MCF 10A (cell line): ENCODE measurements around the gene BRAT1. TPM values are rescaled to one million over a fixed set of nuclear protein-coding genes. Genes with fewer than 3 reads are reported as not detected.

Source experiments
- BruUV-seq: library from RNA; stranded (reverse); fragments of 400-500 nt; replicated peaks from 2 replicates; lab custom pipeline; 2021; lab: Mats Ljungman, UMichigan
- CTCF ChIA-PET: fragments of 300-600 bp; sonication (Branson Sonifier 250); formaldehyde crosslinking; extraction: SDS; loops from one replicate; lab custom pipeline; 2021; ENCODE audit warnings: antibody characterized with exemption, inconsistent platforms; lab: Yijun Ruan, JAX
- POLR2A ChIA-PET: fragments of 300-600, 350-650 bp; sonication (Branson Sonifier 250); formaldehyde crosslinking; extraction: SDS; loops from one replicate; lab custom pipeline; 2020; ENCODE audit warnings: antibody characterized with exemption, inconsistent platforms; lab: Yijun Ruan, JAX
- DNase-seq: peaks from one replicate; pipeline ENCODE4 v3.0.0-alpha.2; 2018; ENCODE audit not compliant: unreplicated experiment
- H3K27ac Mint-ChIP-seq: one replicate; pipeline ENCODE4 v1.8.0; 2022; ENCODE audit warnings: mild to moderate bottlenecking, low read depth, mixed read lengths; ENCODE audit not compliant: unreplicated experiment
- H3K27me3 Mint-ChIP-seq: one replicate; pipeline ENCODE4 v1.8.0; 2022; ENCODE audit warnings: mixed read lengths; ENCODE audit not compliant: insufficient read depth, unreplicated experiment
- H3K36me3 Mint-ChIP-seq: one replicate; pipeline ENCODE4 v1.8.0; 2022; ENCODE audit warnings: mild to moderate bottlenecking, moderate library complexity, mixed read lengths; ENCODE audit not compliant: insufficient read depth, unreplicated experiment
- H3K4me1 Mint-ChIP-seq: one replicate; pipeline ENCODE4 v1.8.0; 2022; ENCODE audit warnings: mixed read lengths; ENCODE audit not compliant: insufficient read depth, unreplicated experiment
- H3K4me3 Mint-ChIP-seq: one replicate; pipeline ENCODE4 v1.8.0; 2022; ENCODE audit warnings: mild to moderate bottlenecking, moderate library complexity, mixed read lengths; ENCODE audit not compliant: unreplicated experiment
- H3K9me3 Mint-ChIP-seq: one replicate; pipeline ENCODE4 v1.8.0; 2022; ENCODE audit warnings: mixed read lengths; ENCODE audit not compliant: unreplicated experiment
- CTCF ChIP-seq: fragments of 200-600 bp; IDR thresholded peaks from one replicate; pipeline ENCODE4 v1.8.0; 2022; ENCODE audit warnings: antibody characterized with exemption, mild to moderate bottlenecking; ENCODE audit not compliant: unreplicated experiment
- intact Hi-C: fragments of 100-400 bp; cut with micrococcal nuclease; formaldehyde crosslinking; loops from 2 replicates; pipeline ENCODE4 v1.14.1; 2022
- total RNA-seq: library from RNA; stranded (reverse); gene quantifications from 2 replicates; pipeline ENCODE4 v1.2.3, GENCODE V29; 2022

BRAT1 gene
- total RNA-seq, 1 experiment from 2014 or later: 18.0 TPM

- Mint-ChIP-seq H3K27me3 (no peaks in the 10 kb centered on the region), H3K4me3 (no peak overlapping the region), H3K36me3 (no peaks in the 10 kb centered on the region), H3K9me3 (no peaks in the 10 kb centered on the region), H3K27ac (no peak overlapping the region), H3K4me1 (no peaks in the 10 kb centered on the region)
- BruUV-seq: no TSS peak
- TF ChIP-seq CTCF: no peak
- ChIA-PET CTCF (interaction anchor here (1.1 kb wide), 1 partner anchor 46 kb away, joined by 3 read pairs; no protein-coding TSS in a partner anchor), POLR2A (no interaction called here)
- DNase-seq: no peak
- intact Hi-C loops: no loop called here
Measured at GRCh38 chr7:2499719-2500430, 55.4 kb downstream of the BRAT1 start.

GRCh38 chr7:2499181-2499580 is 56.1 kb downstream of the BRAT1 start:
- Mint-ChIP-seq H3K27ac (no peak overlapping the region), H3K4me3 (no peak overlapping the region), H3K27me3 (no peaks in the 10 kb centered on the region), H3K4me1 (no peaks in the 10 kb centered on the region), H3K36me3 (no peaks in the 10 kb centered on the region), H3K9me3 (no peaks in the 10 kb centered on the region)
- intact Hi-C loops: no loop called here
- POLR2A ChIA-PET: interaction anchor here (0.5 kb wide), 1 partner anchor 330 kb away, joined by 3 read pairs; no protein-coding TSS in a partner anchor
- BruUV-seq: no TSS peak
- CTCF ChIA-PET: interaction anchor here (1.1 kb wide), 1 partner anchor 45 kb away, joined by 3 read pairs; no protein-coding TSS in a partner anchor
- no peak for DNase-seq
- TF ChIP-seq CTCF: no peak

GRCh38 chr7:2498708-2499107 is 56.6 kb downstream of the BRAT1 start:
- Mint-ChIP-seq H3K4me3 (no peak overlapping the region), H3K27ac (no peak overlapping the region), H3K4me1 (peaks cover under 1% of the 10 kb centered on the region)

More at GRCh38 chr7:2498708-2499107, 56.6 kb downstream of the BRAT1 start:
- intact Hi-C loops: no loop called here
- no TSS peak for BruUV-seq
- Mint-ChIP-seq H3K9me3 (no peaks in the 10 kb centered on the region), H3K36me3 (no peaks in the 10 kb centered on the region), H3K27me3 (peaks cover 3% of the 10 kb centered on the region)
- DNase-seq: no peak
- no peak for TF ChIP-seq CTCF
- POLR2A ChIA-PET: interaction anchor here (0.5 kb wide), 1 partner anchor 330 kb away, joined by 3 read pairs; no protein-coding TSS in a partner anchor
- CTCF ChIA-PET: no interaction called here
